GM12892 (cell line): ENCODE results near the gene KIF26B.

ENCODE experiments used
- POLR2A ChIP-seq: IDR thresholded peaks from 2 replicates; pipeline ENCODE4 v1.6.1; 2011; ENCODE audit warnings: low read depth, low read length, control low read depth
- POLR2AphosphoS5 ChIP-seq: IDR thresholded peaks from 2 replicates; pipeline ENCODE4 v1.6.1; 2011; ENCODE audit warnings: low read depth, low read length, control low read depth

DNA sequence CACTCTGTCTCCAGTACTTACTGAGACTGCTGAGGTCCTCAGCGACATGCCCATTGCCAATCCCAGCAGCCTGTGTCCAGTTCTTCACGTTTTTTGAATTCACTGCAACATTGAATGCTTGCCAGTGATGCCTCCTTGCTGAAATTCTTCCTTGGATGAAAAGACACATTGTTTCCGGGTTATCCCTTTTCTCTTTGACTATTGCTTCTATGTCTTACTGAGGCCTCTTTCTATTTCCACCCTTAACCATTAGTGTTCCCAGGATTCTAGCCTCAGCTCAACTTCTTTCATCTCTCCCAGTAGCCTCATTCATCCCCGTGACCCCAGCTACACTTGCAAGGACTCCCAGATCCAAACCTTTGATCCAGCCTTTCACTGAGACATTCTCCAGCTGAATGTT is 46.5 kb upstream of the KIF26B start:
- no peak for TF ChIP-seq POLR2AphosphoS5
- no peak for TF ChIP-seq POLR2A
